Breast epithelium (tissue), 4 donors: ENCODE measurements around the gene SIGLEC10. TPM values are rescaled to one million over a fixed set of nuclear protein-coding genes. Genes with fewer than 3 reads are reported as not detected.

Experiments
- DNase-seq, 2 donors: peaks; one replicate each; pipeline ENCODE4 v3.0.0-alpha.2; 2019; ENCODE audit warnings: low spot score in 2 of 2
- H3K27ac ChIP-seq, 2 donors: fragments of 200-600 bp; sonication (generic) in 1 of 2; one replicate each; pipeline ENCODE4 v1.5.1; 2016 to 2019; ENCODE audit warnings: mild to moderate bottlenecking in 1 of 2
- H3K27me3 ChIP-seq, 2 donors: fragments of 200-600 bp; sonication (generic) in 1 of 2; one replicate each; pipeline versions ENCODE4 v1.5.1 to v1.6.0; 2017 to 2019; ENCODE audit warnings: control low read depth in 1 of 2, mild to moderate bottlenecking in 1 of 2
- H3K36me3 ChIP-seq: fragments of 200-600 bp; one replicate; pipeline ENCODE4 v1.5.1; 2019
- H3K4me1 ChIP-seq, 2 donors: fragments of 200-600 bp; sonication (generic); one replicate each; pipeline ENCODE4 v1.5.1; 2016 to 2019; ENCODE audit warnings: control low read depth in 1 of 2
- H3K4me3 ChIP-seq, 3 donors: fragments of 200-600 bp; sonication (generic); 1 replicate in 2 of 3; 2 replicates in 1 of 3; pipeline ENCODE4 v1.5.1; 2016 to 2019; ENCODE audit warnings: mild to moderate bottlenecking in 3 of 3, moderate library complexity in 2 of 3
- H3K9me3 ChIP-seq, 2 donors: fragments of 200-600 bp; sonication (generic) in 1 of 2; one replicate each; pipeline ENCODE4 v1.5.1; 2016 to 2019; ENCODE audit warnings: control low read depth in 1 of 2
- POLR2A ChIP-seq: fragments of 450-650 bp; IDR thresholded peaks from one replicate; pipeline ENCODE4 v1.6.1; 2016; ENCODE audit warnings: antibody characterized with exemption, mild to moderate bottlenecking, moderate library complexity
- POLR2AphosphoS5 ChIP-seq, 3 donors: sonication (generic); formaldehyde crosslinking; IDR thresholded peaks; one replicate each; pipeline ENCODE4 v1.6.1; 2017; ENCODE audit warnings: antibody characterized with exemption in 3 of 3
- intact Hi-C: fragments of 100-400 bp; cut with DNase I; formaldehyde crosslinking; loops from one replicate; pipeline ENCODE4 v1.15.1; 2023; ENCODE audit warnings: low total_unique reads
- total RNA-seq, 3 donors: library from RNA; depleted of rRNA; stranded (reverse); fragments of >200 nt; gene quantifications; one replicate each; pipeline ENCODE4 v1.1.0, GENCODE V29; 2016
- TF ChIP-seq, protein P1 (sequence below), 3 donors: fragments of 450-650 bp; IDR thresholded peaks; one replicate each; pipeline ENCODE4 v1.5.1; 2016 to 2017; ENCODE audit warnings: antibody characterized with exemption in 3 of 3, mild to moderate bottlenecking in 3 of 3, moderate library complexity in 3 of 3

The SIGLEC10 gene
- total RNA-seq, 3 donors from 2014 or later, result 1.8 to 17.0 (median 10.2) TPM

GRCh38 chr19:51375504-51376221, 41.8 kb downstream of the SIGLEC10 start:
- Histone ChIP-seq H3K27ac (no peak overlapping the region), H3K4me1 (no peaks in the 10 kb centered on the region), H3K9me3 (no peaks in the 10 kb centered on the region), H3K36me3 (no peaks in the 10 kb centered on the region), H3K4me3 (no peak overlapping the region), H3K27me3 (no peaks in the 10 kb centered on the region)
- intact Hi-C loops, result no loop called here
- no peak for DNase-seq
- TF ChIP-seq POLR2AphosphoS5 (IDR thresholded peaks at IDR 0.05), result no peak
- TF ChIP-seq POLR2A, result no peak
- TF ChIP-seq, protein P1, sequence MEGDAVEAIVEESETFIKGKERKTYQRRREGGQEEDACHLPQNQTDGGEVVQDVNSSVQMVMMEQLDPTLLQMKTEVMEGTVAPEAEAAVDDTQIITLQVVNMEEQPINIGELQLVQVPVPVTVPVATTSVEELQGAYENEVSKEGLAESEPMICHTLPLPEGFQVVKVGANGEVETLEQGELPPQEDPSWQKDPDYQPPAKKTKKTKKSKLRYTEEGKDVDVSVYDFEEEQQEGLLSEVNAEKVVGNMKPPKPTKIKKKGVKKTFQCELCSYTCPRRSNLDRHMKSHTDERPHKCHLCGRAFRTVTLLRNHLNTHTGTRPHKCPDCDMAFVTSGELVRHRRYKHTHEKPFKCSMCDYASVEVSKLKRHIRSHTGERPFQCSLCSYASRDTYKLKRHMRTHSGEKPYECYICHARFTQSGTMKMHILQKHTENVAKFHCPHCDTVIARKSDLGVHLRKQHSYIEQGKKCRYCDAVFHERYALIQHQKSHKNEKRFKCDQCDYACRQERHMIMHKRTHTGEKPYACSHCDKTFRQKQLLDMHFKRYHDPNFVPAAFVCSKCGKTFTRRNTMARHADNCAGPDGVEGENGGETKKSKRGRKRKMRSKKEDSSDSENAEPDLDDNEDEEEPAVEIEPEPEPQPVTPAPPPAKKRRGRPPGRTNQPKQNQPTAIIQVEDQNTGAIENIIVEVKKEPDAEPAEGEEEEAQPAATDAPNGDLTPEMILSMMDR (IDR thresholded peaks at IDR 0.05), result no peak

GRCh38 chr19:51372649-51373504, 44.6 kb downstream of the SIGLEC10 start, which contains the start of gene NKG7:
Gene NKG7 (minus strand): TSS chr19:51372654. CDS start chr19:51372535, 119 bp downstream.
- Histone ChIP-seq H3K4me1 (no peaks in the 10 kb centered on the region), H3K4me3 (no peak within 1 kb of the TSS), H3K27ac (no peak within 1 kb of the TSS), H3K36me3 (no peaks in the 10 kb centered on the region), H3K27me3 (no peaks in the 10 kb centered on the region), H3K9me3 (no peaks in the 10 kb centered on the region)
- DNase-seq, result no peak
- TF ChIP-seq POLR2A, result no peak
- no peak for TF ChIP-seq POLR2AphosphoS5 (IDR thresholded peaks at IDR 0.05)
- TF ChIP-seq, protein P1 (IDR thresholded peaks at IDR 0.05), result no peak
- intact Hi-C loops, result no loop called here

DNA sequence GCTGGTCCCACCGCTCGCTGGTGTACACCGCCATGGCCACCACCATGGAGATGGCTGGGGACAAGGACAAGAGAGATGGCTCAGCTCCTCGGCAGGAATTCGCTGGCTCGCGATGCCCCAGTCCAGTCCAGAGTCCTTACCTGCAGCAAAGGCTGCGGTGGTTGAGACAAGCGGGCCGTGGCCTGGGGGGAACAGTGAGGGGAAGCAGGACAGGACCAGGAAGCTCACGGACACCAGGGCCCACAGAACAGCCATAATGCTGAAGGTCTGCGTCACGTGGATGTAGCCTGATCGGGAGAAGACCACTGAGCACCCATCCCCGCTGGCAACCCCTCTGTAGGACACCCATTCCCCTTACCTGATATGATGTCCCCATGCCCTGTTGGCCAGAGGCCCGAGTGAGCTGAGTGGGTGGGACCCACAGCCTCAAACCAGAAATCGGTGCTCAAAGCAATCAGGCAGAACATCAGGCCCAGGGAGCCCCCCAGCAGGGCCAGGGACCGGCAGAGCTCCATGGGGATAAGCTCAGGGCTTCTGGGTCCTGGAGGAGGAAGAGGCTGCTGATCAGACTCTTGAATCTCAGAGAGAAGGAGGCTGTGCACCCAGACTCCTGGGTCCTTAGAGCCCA, 45.3 kb downstream of the SIGLEC10 start:
- intact Hi-C loops, result no loop called here
- H3K4me1 ChIP-seq, result no peaks in the 10 kb centered on the region
- no peaks in the 10 kb centered on the region for H3K36me3 ChIP-seq
- no peak for DNase-seq
- no peaks in the 10 kb centered on the region for H3K9me3 ChIP-seq
- H3K27me3 ChIP-seq, result no peaks in the 10 kb centered on the region
- no peak for TF ChIP-seq POLR2A
- TF ChIP-seq POLR2AphosphoS5 (IDR thresholded peaks at IDR 0.05), result no peak
- TF ChIP-seq, protein P1 (IDR thresholded peaks at IDR 0.05), result no peak
- no peak overlapping the region for H3K27ac ChIP-seq
- H3K4me3 ChIP-seq, result no peak overlapping the region

- Histone ChIP-seq H3K36me3 (no peaks in the 10 kb centered on the region), H3K27ac (no peak overlapping the region), H3K27me3 (no peaks in the 10 kb centered on the region), H3K4me1 (no peaks in the 10 kb centered on the region), H3K9me3 (no peaks in the 10 kb centered on the region), H3K4me3 (no peak overlapping the region)
- TF ChIP-seq, protein P1 (IDR thresholded peaks at IDR 0.05), result no peak
- TF ChIP-seq POLR2AphosphoS5 (IDR thresholded peaks at IDR 0.05) (no peak), POLR2A (no peak)
- intact Hi-C loops, result no loop called here
- DNase-seq, result no peak
Observed at GRCh38 chr19:51371186-51371690, 46.2 kb downstream of the SIGLEC10 start.
